SK-N-SH (cell line): Measurements from ENCODE around the gene ETNK2. TPM values are rescaled to one million over a fixed set of nuclear protein-coding genes. Genes with fewer than 3 reads are reported as not detected.
A peak's percentile ranks its signal among the peaks of the same experiment; 100 is the strongest.

Experiments used
- CTCF ChIA-PET: fragments of 300-600, 350-600 bp; formaldehyde crosslinking; extraction: SDS; loops from one replicate; lab custom pipeline; 2021; lab: Yijun Ruan, JAX
- POLR2A ChIA-PET: fragments of 350-600 bp; sonication (Branson Sonifier 250); formaldehyde crosslinking; extraction: SDS; loops from one replicate; lab custom pipeline; 2020; ENCODE audit warnings: antibody characterized with exemption, inconsistent platforms; lab: Yijun Ruan, JAX
- DNase-seq: peaks from one replicate; pipeline ENCODE4 v3.0.0; 2012
- H2AFZ ChIP-seq: fragments of 200-600 bp; sonication (generic); 2 replicates; pipeline ENCODE4 v1.8.1; 2016; ENCODE audit warnings: antibody characterized with exemption, mild to moderate bottlenecking, low read depth
- H3F3A ChIP-seq: fragments of 200-600 bp; sonication (generic); replicated peaks from 2 replicates; pipeline ENCODE3; 2016; ENCODE audit warnings: antibody characterized with exemption, mild to moderate bottlenecking; ENCODE audit not compliant: insufficient read depth
- H3K27ac ChIP-seq, 2 experiments: fragments of 200-500 bp in 1 of 2; fragments of 200-600 bp in 1 of 2; sonication (Bioruptor generic) in 1 of 2; sonication (generic), shearing (Covaris generic) in 1 of 2; 2 replicates each; pipeline versions ENCODE4 v1.5.1 to v1.6.1; 2014 to 2016; ENCODE audit warnings: low read depth in 2 of 2, inconsistent platforms in 1 of 2, low read length in 1 of 2, mild to moderate bottlenecking in 1 of 2, mixed read lengths in 1 of 2
- H3K27me3 ChIP-seq: fragments of 200-600 bp; sonication (generic), shearing (Covaris generic); 2 replicates; pipeline ENCODE4 v1.6.1; 2016; ENCODE audit warnings: mixed run types; ENCODE audit not compliant: insufficient read depth
- H3K36me3 ChIP-seq, 2 experiments: fragments of 200-500 bp in 1 of 2; fragments of 200-600 bp in 1 of 2; sonication (Bioruptor generic) in 1 of 2; sonication (generic) in 1 of 2; replicated peaks in 1 of 2; 2 replicates each; pipeline versions ENCODE3 to v1.5.1; 2014 to 2016; ENCODE audit warnings: low read length in 1 of 2, mild to moderate bottlenecking in 1 of 2; ENCODE audit not compliant: insufficient read depth in 2 of 2, control insufficient read depth in 1 of 2
- H3K4me1 ChIP-seq, 2 experiments: fragments of 200-500 bp in 1 of 2; fragments of 200-600 bp in 1 of 2; sonication (Bioruptor generic) in 1 of 2; sonication (generic), shearing (Covaris generic) in 1 of 2; 2 replicates each; pipeline versions ENCODE4 v1.5.1 to v1.6.1; 2014 to 2016; ENCODE audit warnings: low read depth in 1 of 2, low read length in 1 of 2, mixed run types in 1 of 2; ENCODE audit not compliant: insufficient read depth in 2 of 2, control insufficient read depth in 1 of 2
- H3K4me2 ChIP-seq: fragments of 200-600 bp; sonication (generic), shearing (Covaris generic); 2 replicates; pipeline ENCODE4 v1.6.1; 2017; ENCODE audit warnings: mixed run types
- H3K4me3 ChIP-seq, 2 experiments: fragments of 200-500 bp in 1 of 2; fragments of 200-600 bp in 1 of 2; sonication (Bioruptor generic) in 1 of 2; sonication (generic), shearing (Covaris generic) in 1 of 2; 2 replicates each; pipeline versions ENCODE4 v1.5.1 to v1.8.1; 2014 to 2016; ENCODE audit warnings: low read depth in 2 of 2, inconsistent platforms in 1 of 2, low read length in 1 of 2, mild to moderate bottlenecking in 1 of 2, mixed read lengths in 1 of 2, moderate library complexity in 1 of 2
- H3K79me2 ChIP-seq: fragments of 200-600 bp; sonication (generic); 2 replicates; pipeline ENCODE4 v1.8.1; 2017; ENCODE audit warnings: mild to moderate bottlenecking; ENCODE audit not compliant: insufficient read depth
- H3K9ac ChIP-seq: fragments of 200-600 bp; sonication (generic); 2 replicates; pipeline ENCODE4 v1.6.1; 2017; ENCODE audit warnings: mixed run types
- H3K9me2 ChIP-seq: fragments of 200-600 bp; sonication (generic); 2 replicates; pipeline ENCODE4 v1.6.1; 2017; ENCODE audit warnings: mixed run types
- H3K9me3 ChIP-seq: fragments of 200-600 bp; sonication (generic); 2 replicates; pipeline ENCODE4 v1.6.1; 2017; ENCODE audit warnings: mixed run types, mild to moderate bottlenecking, moderate library complexity
- H4K20me1 ChIP-seq: fragments of 200-600 bp; sonication (generic); 2 replicates; pipeline ENCODE4 v1.6.1; 2017; ENCODE audit warnings: mild to moderate bottlenecking, mixed run types; ENCODE audit not compliant: insufficient read depth
- ELF1 ChIP-seq: IDR thresholded peaks from 2 replicates; pipeline ENCODE4 v1.4.0; 2012
- EP300 ChIP-seq, 2 experiments: IDR thresholded peaks; 2 replicates each; pipeline versions ENCODE4 v1.4.0 to v1.6.1; 2012; ENCODE audit warnings: borderline replicate concordance in 1 of 2, low read depth in 1 of 2, low read length in 1 of 2
- EZH2phosphoT487 ChIP-seq: fragments of 200-600 bp; sonication (generic); IDR thresholded peaks from 2 replicates; pipeline ENCODE4 v1.6.1; 2017; ENCODE audit warnings: low read depth, mixed run types, mild to moderate bottlenecking, antibody characterized with exemption, moderate library complexity, borderline replicate concordance
- FOXM1 ChIP-seq: IDR thresholded peaks from 2 replicates; pipeline ENCODE4 v1.4.0; 2012; ENCODE audit warnings: low read depth, mild to moderate bottlenecking
- MAX ChIP-seq: IDR thresholded peaks from 2 replicates; pipeline ENCODE4 v1.4.0; 2012; ENCODE audit warnings: low read depth
- NFIC ChIP-seq: IDR thresholded peaks from 2 replicates; pipeline ENCODE4 v1.4.0; 2012; ENCODE audit warnings: borderline replicate concordance
- NRF1 ChIP-seq: IDR thresholded peaks from 2 replicates; pipeline ENCODE4 v1.6.1; 2012; ENCODE audit warnings: low read depth, mild to moderate bottlenecking, low read length
- RCOR1 ChIP-seq: fragments of 150-350 bp; IDR thresholded peaks from 2 replicates; pipeline ENCODE4 v1.6.1; 2017; ENCODE audit warnings: antibody characterized with exemption, low read length
- REST ChIP-seq: IDR thresholded peaks from 2 replicates; pipeline ENCODE4 v1.6.1; 2012; ENCODE audit warnings: mild to moderate bottlenecking, low read depth, low read length, moderate library complexity
- RFX5 ChIP-seq: IDR thresholded peaks from 2 replicates; pipeline ENCODE4 v1.6.1; 2012; ENCODE audit warnings: mild to moderate bottlenecking, improper control_type of control experiment, low read length
- SMC3 ChIP-seq: IDR thresholded peaks from 2 replicates; pipeline ENCODE4 v1.6.1; 2012; ENCODE audit warnings: low read depth, low read length, improper control_type of control experiment
- ZBTB33 ChIP-seq: IDR thresholded peaks from 2 replicates; pipeline ENCODE4 v1.4.0; 2012; ENCODE audit warnings: low read depth, borderline replicate concordance
- WGBS: methylation state at CpG from one replicate; pipeline ENCODE4 v1.1.6; 2017; ENCODE audit warnings: low lambda C conversion rate; 5-methylcytosine and 5-hydroxymethylcytosine counted together
- polyA plus RNA-seq, 3 experiments: library from polyadenylated mRNA; depleted of rRNA; stranded (reverse); fragments of >200 nt; gene quantifications; 2 replicates each; pipeline ENCODE4 v1.2.3, GENCODE V29; 2012
- TF ChIP-seq, protein P1 (sequence below): fragments of 200-600 bp; sonication (generic); IDR thresholded peaks from 2 replicates; pipeline ENCODE4 v1.6.1; 2017; ENCODE audit warnings: antibody characterized with exemption, mild to moderate bottlenecking, moderate library complexity
- TF ChIP-seq, protein P2 (sequence below): IDR thresholded peaks from 2 replicates; pipeline ENCODE4 v1.4.0; 2012; ENCODE audit warnings: low read depth, borderline replicate concordance
- TF ChIP-seq, protein P3 (sequence below): fragments of 150-350 bp; IDR thresholded peaks from 2 replicates; pipeline ENCODE4 v1.6.1; 2017; ENCODE audit warnings: antibody characterized with exemption, low read length, low read depth, borderline replicate concordance

Gene ETNK2
- polyA plus RNA-seq, 1 of the 3 experiments (the other 2 are of a cell fraction), result 16.1 TPM

DNA sequence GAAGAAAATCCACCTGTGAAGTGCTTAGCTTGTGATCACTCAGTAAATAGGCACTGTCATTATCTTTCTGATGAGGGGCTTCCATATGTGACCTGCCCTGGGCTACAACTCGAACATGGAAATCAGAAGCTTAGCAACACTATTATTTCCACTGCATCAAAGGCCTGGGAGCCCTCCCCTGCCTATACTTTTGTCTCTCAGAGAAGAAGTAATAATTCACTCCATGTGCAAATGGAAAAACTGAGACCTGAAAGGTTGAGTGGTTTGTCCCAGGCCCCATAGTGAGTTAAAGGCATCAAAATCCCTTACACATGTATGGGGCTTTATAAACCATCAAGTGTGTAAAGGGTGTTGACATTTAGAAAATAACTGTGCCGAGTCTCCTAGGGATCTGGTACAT lies 58.1 kb downstream of the ETNK2 start:
- no peaks in the 10 kb centered on the region for H3K27me3 ChIP-seq
- DNase-seq, result no peak
- ChIA-PET CTCF (interaction anchor here (1.1 to 1.5 kb wide), 2 partner anchors 35 to 94 kb away, joined by 3 to 5 read pairs; no protein-coding TSS in a partner anchor), POLR2A (no interaction called here)
- H3K4me2 ChIP-seq, result no peak overlapping the region
- no peaks in the 10 kb centered on the region for H3K36me3 ChIP-seq
- H3K79me2 ChIP-seq, result no peaks in the 10 kb centered on the region; the same call in 1 of the 2 replicates
- H3F3A ChIP-seq, result no peaks in the 10 kb centered on the region
- H3K4me3 ChIP-seq, result no peak overlapping the region
- H2AFZ ChIP-seq, result no peak overlapping the region
- no peak overlapping the region for H3K27ac ChIP-seq
- no peaks in the 10 kb centered on the region for H3K9me3 ChIP-seq
- H4K20me1 ChIP-seq, result no peaks in the 10 kb centered on the region
- no peak for TF ChIP-seq REST
- no peak for TF ChIP-seq FOXM1
- TF ChIP-seq MAX, result no peak
- TF ChIP-seq RFX5, result no peak
- TF ChIP-seq, protein P1, sequence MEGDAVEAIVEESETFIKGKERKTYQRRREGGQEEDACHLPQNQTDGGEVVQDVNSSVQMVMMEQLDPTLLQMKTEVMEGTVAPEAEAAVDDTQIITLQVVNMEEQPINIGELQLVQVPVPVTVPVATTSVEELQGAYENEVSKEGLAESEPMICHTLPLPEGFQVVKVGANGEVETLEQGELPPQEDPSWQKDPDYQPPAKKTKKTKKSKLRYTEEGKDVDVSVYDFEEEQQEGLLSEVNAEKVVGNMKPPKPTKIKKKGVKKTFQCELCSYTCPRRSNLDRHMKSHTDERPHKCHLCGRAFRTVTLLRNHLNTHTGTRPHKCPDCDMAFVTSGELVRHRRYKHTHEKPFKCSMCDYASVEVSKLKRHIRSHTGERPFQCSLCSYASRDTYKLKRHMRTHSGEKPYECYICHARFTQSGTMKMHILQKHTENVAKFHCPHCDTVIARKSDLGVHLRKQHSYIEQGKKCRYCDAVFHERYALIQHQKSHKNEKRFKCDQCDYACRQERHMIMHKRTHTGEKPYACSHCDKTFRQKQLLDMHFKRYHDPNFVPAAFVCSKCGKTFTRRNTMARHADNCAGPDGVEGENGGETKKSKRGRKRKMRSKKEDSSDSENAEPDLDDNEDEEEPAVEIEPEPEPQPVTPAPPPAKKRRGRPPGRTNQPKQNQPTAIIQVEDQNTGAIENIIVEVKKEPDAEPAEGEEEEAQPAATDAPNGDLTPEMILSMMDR, result no peak
- H3K9ac ChIP-seq, result no peak overlapping the region
- no peaks in the 10 kb centered on the region for H3K9me2 ChIP-seq
- 80% methylated on average over 2 of the region's 2 CpGs for WGBS
- H3K4me1 ChIP-seq, result peaks cover 0 to 18% of the 10 kb centered on the region in 2 experiments; a peak in 1 of 4 replicates

DNA sequence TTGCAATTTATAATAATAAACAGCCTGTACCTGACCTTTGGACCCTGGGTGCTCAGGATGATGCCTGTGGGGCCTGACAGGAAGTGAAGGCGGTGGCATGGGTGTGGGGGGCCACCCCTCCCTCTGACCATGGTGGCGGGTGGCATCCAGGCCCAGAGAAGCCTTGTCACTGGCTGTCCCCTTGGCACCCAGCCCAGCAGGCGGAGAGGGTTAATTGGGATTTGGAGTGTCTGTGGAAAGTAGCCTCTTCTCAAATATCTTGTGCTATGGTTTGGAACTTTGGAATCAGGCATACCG lies 58.5 kb downstream of the ETNK2 start:
- H3K4me1 ChIP-seq, result peaks cover 0 to 22% of the 10 kb centered on the region in 2 experiments; a peak in 1 of 4 replicates
- no peaks in the 10 kb centered on the region for H3K36me3 ChIP-seq
- no peak overlapping the region for H3K4me2 ChIP-seq
- no peak overlapping the region for H3K9ac ChIP-seq
- TF ChIP-seq, protein P2, sequence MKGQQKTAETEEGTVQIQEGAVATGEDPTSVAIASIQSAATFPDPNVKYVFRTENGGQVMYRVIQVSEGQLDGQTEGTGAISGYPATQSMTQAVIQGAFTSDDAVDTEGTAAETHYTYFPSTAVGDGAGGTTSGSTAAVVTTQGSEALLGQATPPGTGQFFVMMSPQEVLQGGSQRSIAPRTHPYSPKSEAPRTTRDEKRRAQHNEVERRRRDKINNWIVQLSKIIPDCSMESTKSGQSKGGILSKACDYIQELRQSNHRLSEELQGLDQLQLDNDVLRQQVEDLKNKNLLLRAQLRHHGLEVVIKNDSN, result no peak
- TF ChIP-seq EZH2phosphoT487, result no peak
- no peak for TF ChIP-seq NFIC
- TF ChIP-seq RCOR1, result no peak
- no peak for TF ChIP-seq SMC3
- TF ChIP-seq EP300 (IDR thresholded peaks at IDR 0.05; ENCODE audit: borderline replicate concordance in 1 of 2, low read depth in 1 of 2, low read length in 1 of 2), result no peak
- TF ChIP-seq NRF1, result no peak
- TF ChIP-seq, protein P3, sequence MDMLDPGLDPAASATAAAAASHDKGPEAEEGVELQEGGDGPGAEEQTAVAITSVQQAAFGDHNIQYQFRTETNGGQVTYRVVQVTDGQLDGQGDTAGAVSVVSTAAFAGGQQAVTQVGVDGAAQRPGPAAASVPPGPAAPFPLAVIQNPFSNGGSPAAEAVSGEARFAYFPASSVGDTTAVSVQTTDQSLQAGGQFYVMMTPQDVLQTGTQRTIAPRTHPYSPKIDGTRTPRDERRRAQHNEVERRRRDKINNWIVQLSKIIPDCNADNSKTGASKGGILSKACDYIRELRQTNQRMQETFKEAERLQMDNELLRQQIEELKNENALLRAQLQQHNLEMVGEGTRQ, result no peak
- no peak for TF ChIP-seq ZBTB33
- TF ChIP-seq ELF1, result no peak
- H3K9me2 ChIP-seq, result no peaks in the 10 kb centered on the region
- no peaks in the 10 kb centered on the region; the same call in 1 of the 2 replicates for H3K79me2 ChIP-seq
- 100% methylated on average over 1 of the region's 4 CpGs for WGBS
- H3K4me3 ChIP-seq, result no peak overlapping the region
- CTCF ChIA-PET, result interaction anchor here (1.5 kb wide), 1 partner anchor 36 kb away, joined by 3 read pairs; no protein-coding TSS in a partner anchor
- no peaks in the 10 kb centered on the region for H3K9me3 ChIP-seq
- no peak overlapping the region for H3K27ac ChIP-seq
- POLR2A ChIA-PET, result no interaction called here
- peak; percentile 66 for DNase-seq
- H4K20me1 ChIP-seq, result no peaks in the 10 kb centered on the region
- H3F3A ChIP-seq, result no peaks in the 10 kb centered on the region
- no peaks in the 10 kb centered on the region for H3K27me3 ChIP-seq
- H2AFZ ChIP-seq, result no peak overlapping the region
